A204.1 (cell line): Measurements from ENCODE around the gene MYOCD.
"Not testable (repeated sequence)": the region's sequence is repeated elsewhere in the genome, so short reads cannot be mapped to it uniquely, and the experiment has no call there.

ENCODE experiments used
- FAIRE-seq: peaks from 2 replicates; lab custom pipeline; 2012; peaks lifted over from hg19 to GRCh38; lab: Jason Lieb, UNC

MYOCD gene

GRCh38 chr17:12665263-12666210, at the start of gene MYOCD:
MYOCD (plus strand) TSS chr17:12665890; CDS start chr17:12666189, 299 bp downstream.
- no peak for FAIRE-seq

- no peak for FAIRE-seq
These were observed 49.5 kb upstream of the MYOCD start for GRCh38 chr17:12616161-12616560.

- no peak for FAIRE-seq
These were observed 47.1 kb upstream of the MYOCD start for GRCh38 chr17:12618557-12618956.

GRCh38 chr17:12619459-12620199, 46.1 kb upstream of the MYOCD start:
- FAIRE-seq, result no peak

GRCh38 chr17:12620200-12620720, 45.4 kb upstream of the MYOCD start:
- no peak for FAIRE-seq

GRCh38 chr17:12622726-12623125, 43.0 kb upstream of the MYOCD start:
- FAIRE-seq, result no peak

GRCh38 chr17:12623220-12623848, 42.4 kb upstream of the MYOCD start:
- no peak for FAIRE-seq

- no peak for FAIRE-seq
These were observed 41.5 kb upstream of the MYOCD start for GRCh38 chr17:12624211-12624610.

GRCh38 chr17:12625092-12625491, 40.6 kb upstream of the MYOCD start:
- no peak for FAIRE-seq

- FAIRE-seq, result no peak
These were observed 38.5 kb upstream of the MYOCD start for GRCh38 chr17:12627177-12627629.

GRCh38 chr17:12627781-12628451, 37.8 kb upstream of the MYOCD start:
- no peak for FAIRE-seq

- FAIRE-seq, result no peak
These were observed 34.6 kb upstream of the MYOCD start for GRCh38 chr17:12631076-12631475.

GRCh38 chr17:12632785-12633184, 32.9 kb upstream of the MYOCD start:
- FAIRE-seq, result no peak

- no peak for FAIRE-seq
These were observed 30.8 kb upstream of the MYOCD start for GRCh38 chr17:12634789-12635414.

GRCh38 chr17:12635996-12636395, 29.7 kb upstream of the MYOCD start:
- not testable (repeated sequence) for FAIRE-seq

- FAIRE-seq, result no peak
These were observed 28.7 kb upstream of the MYOCD start for GRCh38 chr17:12637015-12637414.

- FAIRE-seq, result no peak
These were observed 27.7 kb upstream of the MYOCD start for GRCh38 chr17:12637745-12638651.

- no peak for FAIRE-seq
These were observed 25.3 kb upstream of the MYOCD start for GRCh38 chr17:12640364-12640763.

- no peak for FAIRE-seq
These were observed 24.6 kb upstream of the MYOCD start for GRCh38 chr17:12641084-12641483.

GRCh38 chr17:12642034-12642433, 23.7 kb upstream of the MYOCD start:
- FAIRE-seq, result no peak
